ENCODE measurements around the gene C17orf75. TPM values are rescaled to one million over a fixed set of nuclear protein-coding genes. Genes with fewer than 3 reads are reported as not detected.

C17orf75 gene
- total RNA-seq, 1 experiment from 2014 or later, result 25.7 TPM

DNA sequence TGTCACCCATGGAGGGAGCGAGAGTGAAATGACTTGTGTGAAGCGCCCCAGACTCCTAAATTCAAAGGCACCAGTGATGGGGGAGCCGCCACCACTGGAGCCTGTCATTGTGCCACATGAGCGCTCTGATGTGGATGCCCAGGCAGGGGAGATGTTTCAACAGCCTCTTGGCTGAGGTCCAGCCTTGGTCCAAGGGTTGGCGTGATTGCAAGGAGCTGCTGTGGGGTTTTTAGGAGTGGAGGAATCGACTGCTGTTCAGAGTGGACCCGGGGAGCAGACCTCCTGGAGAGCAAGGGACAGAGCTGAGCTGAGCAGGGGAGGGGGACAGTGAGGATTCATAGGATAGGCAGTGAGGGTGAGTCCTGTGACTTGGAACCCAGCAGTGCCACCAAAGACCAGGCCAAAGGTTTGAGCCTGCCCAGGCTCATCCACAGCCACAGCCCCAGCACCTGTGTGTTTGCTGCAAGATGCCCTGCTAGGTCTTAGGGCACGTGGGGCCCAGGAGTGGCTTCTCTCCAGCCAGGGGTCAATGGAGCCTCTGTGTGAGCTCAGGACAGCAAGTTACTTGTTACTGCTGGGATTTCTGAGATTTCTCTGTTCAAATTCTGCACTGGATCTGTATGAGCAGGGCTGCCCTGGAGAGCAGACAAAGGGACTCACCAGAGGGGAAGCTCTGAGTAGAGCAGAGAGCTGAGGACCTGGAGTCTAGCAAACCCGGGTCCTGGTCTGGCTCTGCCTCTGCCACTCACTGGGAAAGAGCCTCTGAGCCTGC lies 56.0 kb downstream of the C17orf75 start:
- in situ Hi-C loops (cut with HindIII; ENCODE audit: low sequenced_read_pairs), result no loop called here
- DNase-seq (ENCODE audit: low spot score), result no peak

DNA sequence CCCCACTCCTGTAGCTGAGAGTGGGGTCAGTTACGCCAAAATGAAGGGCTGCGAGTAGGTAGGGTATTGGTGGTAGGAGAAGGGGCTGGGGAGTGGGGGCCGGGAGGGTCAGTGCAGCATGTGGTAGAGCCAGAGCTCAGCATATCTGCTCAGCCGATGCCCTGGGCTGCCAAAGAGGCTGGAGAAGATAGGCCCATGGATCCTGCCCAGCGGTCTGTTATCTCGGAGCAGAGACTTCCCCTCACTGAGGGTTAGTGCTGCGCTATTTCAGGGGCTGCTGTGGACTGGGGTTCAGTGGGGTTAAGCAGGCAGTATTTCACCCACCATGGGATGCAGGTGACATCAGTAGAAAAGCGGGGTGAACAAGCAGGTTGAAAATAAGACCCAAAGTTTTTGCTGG lies 56.7 kb downstream of the C17orf75 start:
- in situ Hi-C loops (cut with HindIII; ENCODE audit: low sequenced_read_pairs), result no loop called here
- no peak for DNase-seq (ENCODE audit: low spot score)

DNA sequence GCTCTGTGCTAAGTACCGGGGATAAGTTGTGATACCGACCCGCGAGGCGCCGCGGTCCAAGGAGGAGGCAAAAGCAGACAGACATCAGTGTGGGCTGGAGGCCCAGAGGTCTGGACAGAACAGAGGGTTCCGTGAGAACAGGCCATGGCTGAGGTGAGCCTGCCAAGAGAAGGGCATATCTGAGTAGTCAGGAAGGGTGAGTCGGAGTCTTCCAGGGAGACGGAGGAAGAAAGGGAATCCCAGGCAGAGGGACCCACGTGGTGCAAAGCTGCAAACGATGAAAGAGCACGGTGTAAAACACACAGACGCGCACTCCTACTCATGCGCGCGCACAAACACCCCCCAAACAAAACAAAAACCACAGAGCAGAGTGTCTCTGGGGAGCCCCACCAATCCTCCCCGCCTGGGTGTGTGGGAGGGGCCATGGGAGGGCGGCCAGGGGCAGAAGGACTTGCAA lies 58.2 kb downstream of the C17orf75 start:
- in situ Hi-C loops (cut with HindIII; ENCODE audit: low sequenced_read_pairs), result no loop called here
- DNase-seq (ENCODE audit: low spot score), result peak; percentile 46

DNA sequence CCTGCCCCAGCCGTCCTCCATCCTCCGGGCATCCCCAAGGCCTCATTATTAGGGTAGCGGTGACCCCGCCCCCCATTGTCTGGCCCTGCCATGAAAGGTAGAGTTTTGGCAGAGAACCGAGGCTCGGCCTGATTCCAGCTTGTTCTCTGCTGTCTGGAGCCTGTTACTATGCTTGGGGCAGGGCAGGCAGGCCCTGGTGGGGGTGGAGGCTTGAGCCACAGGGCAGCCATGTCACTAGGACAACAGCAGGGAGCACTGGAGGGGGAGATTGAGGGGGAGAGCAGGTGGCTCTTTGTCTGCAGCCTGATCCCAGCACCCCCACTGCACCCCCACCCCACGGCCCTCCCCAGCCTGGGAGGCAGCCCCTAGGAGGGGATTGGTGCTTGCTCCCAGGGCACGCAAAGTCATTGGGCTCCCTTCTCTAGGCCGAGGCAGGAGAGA lies 60.9 kb downstream of the C17orf75 start:
- in situ Hi-C loops (cut with HindIII; ENCODE audit: low sequenced_read_pairs), result no loop called here
- no peak for DNase-seq (ENCODE audit: low spot score)

DNA sequence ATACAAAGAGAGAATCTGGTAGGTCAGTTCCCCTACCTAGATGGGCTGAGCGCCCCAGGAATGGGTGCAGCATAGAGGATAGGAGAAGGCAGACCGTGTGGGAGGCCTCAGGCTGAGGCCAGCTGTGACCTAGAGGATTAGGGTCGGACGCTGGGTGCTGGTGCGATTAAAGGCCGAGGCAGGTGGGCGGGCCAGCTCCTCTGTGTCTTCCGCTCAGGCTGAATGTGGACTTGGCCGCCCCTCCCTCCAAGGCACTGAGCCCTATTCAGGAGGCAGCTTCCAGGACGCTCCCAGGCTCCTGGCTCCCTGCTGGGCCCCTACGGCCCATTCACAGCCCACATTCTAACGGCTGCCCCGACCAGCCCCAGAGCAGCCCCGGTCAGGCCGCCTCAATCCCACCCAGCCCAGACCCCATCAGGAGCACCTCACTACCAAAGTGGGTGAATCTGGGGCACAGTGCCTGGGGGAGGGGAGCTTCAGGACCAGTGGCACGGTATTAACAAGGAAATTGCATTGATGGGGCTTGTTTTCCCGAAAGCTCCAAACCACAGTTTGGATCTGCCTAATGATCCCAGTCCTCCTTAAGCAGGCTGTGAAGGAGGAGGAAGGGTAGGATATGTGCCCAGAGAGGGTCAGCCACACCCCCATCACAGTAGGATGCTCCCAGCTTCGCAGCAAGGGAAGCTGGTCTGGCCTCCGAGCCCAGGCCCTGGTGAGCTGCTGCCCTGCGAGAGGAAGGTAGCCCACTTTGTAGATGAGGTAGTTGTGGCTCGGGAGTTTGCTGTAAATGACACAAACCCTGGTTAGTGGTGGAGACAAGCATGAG lies 61.9 kb downstream of the C17orf75 start:
- in situ Hi-C loops (cut with HindIII; ENCODE audit: low sequenced_read_pairs), result no loop called here

DNA sequence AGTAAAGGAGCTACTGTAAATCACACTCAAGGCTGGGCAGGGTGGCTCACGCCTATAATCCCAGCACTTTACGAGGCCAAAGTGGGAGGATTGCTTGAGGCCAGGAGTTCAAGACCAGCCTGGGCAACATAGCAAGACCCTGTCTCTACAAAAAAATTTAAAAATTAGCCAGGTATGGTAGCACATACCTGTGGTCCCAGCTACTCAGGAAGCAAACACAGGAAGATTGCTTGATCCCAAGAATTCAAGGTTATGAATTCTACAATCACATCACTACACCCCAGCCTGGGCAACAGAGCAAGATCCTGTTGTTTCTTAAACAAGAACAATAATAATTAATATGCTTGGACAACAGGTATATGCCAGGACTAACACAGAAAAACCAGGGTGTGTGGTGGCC lies 63.2 kb downstream of the C17orf75 start:
- in situ Hi-C loops (cut with HindIII; ENCODE audit: low sequenced_read_pairs), result no loop called here
- no peak for DNase-seq (ENCODE audit: low spot score)

More for the DNA sequence above, 61.9 kb downstream of the C17orf75 start:
- no peak for DNase-seq (ENCODE audit: low spot score)

Other genes starting within 250 kb of the C17orf75 start
- 31.8 and 53.1 TPM in 2 replicates for gene RHOT1, start 199.7 kb downstream of the C17orf75 start, total RNA-seq (2014; rRNA removed; shearing (Covaris generic))
- gene RHBDL3, start 76.3 kb downstream of the C17orf75 start, total RNA-seq (2014; rRNA removed; shearing (Covaris generic)), result 0.10 and 1.6 TPM in 2 replicates
- gene ZNF207, start 8.0 kb upstream of the C17orf75 start, total RNA-seq (2014; rRNA removed; shearing (Covaris generic)), result 128 and 171 TPM in 2 replicates
- 105 and 214 TPM in 2 replicates for gene PSMD11, start 102.3 kb upstream of the C17orf75 start, total RNA-seq (2014; rRNA removed; shearing (Covaris generic))
- 1.2 and 3.3 TPM in 2 replicates for gene CDK5R1, start 144.8 kb upstream of the C17orf75 start, total RNA-seq (2014; rRNA removed; shearing (Covaris generic))